A673 (cell line): ENCODE measurements around the gene ATP1A1. TPM values are rescaled to one million over a fixed set of nuclear protein-coding genes. Genes with fewer than 3 reads are reported as not detected.

Source experiments
- BruUV-seq: library from RNA; stranded (reverse); fragments of 400-500 nt; replicated peaks from 2 replicates; lab custom pipeline; 2021; lab: Mats Ljungman, UMichigan
- CTCF ChIA-PET: fragments of 300-600 bp; sonication (Branson Sonifier 250); formaldehyde crosslinking; loops from one replicate; lab custom pipeline; 2022; ENCODE audit warnings: antibody characterized with exemption; lab: Charles Lee
- POLR2A ChIA-PET: fragments of 300-600 bp; sonication (Branson Sonifier 250); formaldehyde crosslinking; loops from one replicate; lab custom pipeline; 2022; ENCODE audit warnings: antibody characterized with exemption; ENCODE audit not compliant: low non-redundant PET; lab: Charles Lee
- DNase-seq: peaks from one replicate; pipeline ENCODE4 v3.0.0-alpha.2; 2015; ENCODE audit warnings: low spot score
- H3K27ac ChIP-seq: fragments of 200-600 bp; sonication (generic); 2 replicates; pipeline ENCODE4 v1.5.1; 2016; ENCODE audit warnings: mixed run types, low read depth, mild to moderate bottlenecking, mixed read lengths, antibody characterized with exemption, low read length; ENCODE audit not compliant: poor library complexity, severe bottlenecking
- H3K27me3 ChIP-seq: fragments of 200-600 bp; sonication (generic); replicated peaks from 2 replicates; pipeline ENCODE4 v1.6.1; 2017; ENCODE audit warnings: mixed run types, low read depth, mild to moderate bottlenecking, mixed read lengths, antibody characterized with exemption, low read length; ENCODE audit not compliant: insufficient read depth, poor library complexity
- H3K36me3 ChIP-seq: fragments of 200-600 bp; sonication (generic); 2 replicates; pipeline ENCODE4 v1.6.1; 2016; ENCODE audit warnings: mixed run types, mild to moderate bottlenecking, mixed read lengths, antibody characterized with exemption, low read length; ENCODE audit not compliant: insufficient read depth, poor library complexity, severe bottlenecking
- H3K4me1 ChIP-seq: fragments of 200-600 bp; sonication (generic); 2 replicates; pipeline ENCODE4 v1.6.1; 2017; ENCODE audit warnings: mixed run types, mild to moderate bottlenecking, mixed read lengths, antibody characterized with exemption, low read length; ENCODE audit not compliant: insufficient read depth, poor library complexity, severe bottlenecking
- H3K4me3 ChIP-seq: fragments of 200-600 bp; sonication (generic); 2 replicates; pipeline ENCODE4 v1.5.1; 2016; ENCODE audit warnings: low read depth, mixed run types, mild to moderate bottlenecking, mixed read lengths, low read length; ENCODE audit not compliant: poor library complexity, severe bottlenecking
- H3K9me3 ChIP-seq: fragments of 200-600 bp; sonication (generic); 2 replicates; pipeline ENCODE4 v1.6.1; 2016; ENCODE audit warnings: mixed run types, low read depth, mild to moderate bottlenecking, mixed read lengths, antibody characterized with exemption, low read length; ENCODE audit not compliant: poor library complexity, severe bottlenecking
- EZH2 ChIP-seq: fragments of 200-600 bp; sonication (generic); IDR thresholded peaks from 2 replicates; pipeline ENCODE4 v1.6.1; 2017; ENCODE audit warnings: borderline replicate concordance, low read depth, mild to moderate bottlenecking, mixed read lengths, antibody characterized with exemption, low read length; ENCODE audit not compliant: poor library complexity, severe bottlenecking
- intact Hi-C: fragments of 100-400 bp; cut with micrococcal nuclease; formaldehyde crosslinking; loops from one replicate; pipeline ENCODE4 v1.10.0; 2022; ENCODE audit not compliant: unreplicated experiment
- total RNA-seq: library from RNA; stranded (reverse); gene quantifications from 2 replicates; pipeline ENCODE4 v1.2.3, GENCODE V29; 2021
- TF ChIP-seq, protein P1 (sequence below): fragments of 300-800, 200-600 bp; sonication (generic); conservative IDR thresholded peaks from 2 replicates; pipeline ENCODE4 v1.5.1; 2017; ENCODE audit warnings: low read depth, mild to moderate bottlenecking, antibody characterized with exemption, low read length, moderate library complexity, mixed read lengths

Gene ATP1A1
- total RNA-seq, 1 experiment from 2014 or later: 1,420 TPM

DNA sequence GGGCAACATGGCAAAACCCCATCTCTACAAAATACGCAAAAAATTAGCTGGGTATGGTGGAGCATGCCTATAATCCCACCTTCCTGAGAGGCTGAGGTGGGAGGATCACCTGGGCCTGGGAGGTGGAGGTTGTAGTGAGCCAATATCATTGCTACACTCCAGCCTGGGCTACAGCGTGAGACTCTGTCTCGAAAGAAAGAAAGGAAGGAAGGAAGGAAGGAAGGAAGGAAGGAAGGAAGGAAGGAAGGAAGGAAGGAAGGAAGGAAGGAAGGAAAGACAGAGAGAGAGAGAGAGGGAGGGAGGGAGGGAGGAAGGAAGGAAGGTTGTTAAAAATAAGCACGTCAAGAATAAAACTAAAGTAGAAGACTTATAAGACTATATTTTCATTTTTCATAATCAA is 17.0 kb upstream of the ATP1A1 start:
- intact Hi-C loops: loop anchor here (1.0 to 2.0 kb wide), 3 partner anchors 129 to 276 kb away; no protein-coding TSS in a partner anchor
- Histone ChIP-seq H3K4me3 (no peak overlapping the region), H3K4me1 (peaks cover 75% of the 10 kb centered on the region), H3K27ac (peak overlapping the region; percentile 100), H3K27me3 (no peaks in the 10 kb centered on the region), H3K36me3 (no peaks in the 10 kb centered on the region), H3K9me3 (no peaks in the 10 kb centered on the region)
- POLR2A ChIA-PET: interaction anchor here (0.6 to 0.7 kb wide), 2 partner anchors 19 to 22 kb away, joined by 3 to 21 read pairs; no protein-coding TSS in a partner anchor
- TF ChIP-seq EZH2: no peak
- TF ChIP-seq, protein P1, sequence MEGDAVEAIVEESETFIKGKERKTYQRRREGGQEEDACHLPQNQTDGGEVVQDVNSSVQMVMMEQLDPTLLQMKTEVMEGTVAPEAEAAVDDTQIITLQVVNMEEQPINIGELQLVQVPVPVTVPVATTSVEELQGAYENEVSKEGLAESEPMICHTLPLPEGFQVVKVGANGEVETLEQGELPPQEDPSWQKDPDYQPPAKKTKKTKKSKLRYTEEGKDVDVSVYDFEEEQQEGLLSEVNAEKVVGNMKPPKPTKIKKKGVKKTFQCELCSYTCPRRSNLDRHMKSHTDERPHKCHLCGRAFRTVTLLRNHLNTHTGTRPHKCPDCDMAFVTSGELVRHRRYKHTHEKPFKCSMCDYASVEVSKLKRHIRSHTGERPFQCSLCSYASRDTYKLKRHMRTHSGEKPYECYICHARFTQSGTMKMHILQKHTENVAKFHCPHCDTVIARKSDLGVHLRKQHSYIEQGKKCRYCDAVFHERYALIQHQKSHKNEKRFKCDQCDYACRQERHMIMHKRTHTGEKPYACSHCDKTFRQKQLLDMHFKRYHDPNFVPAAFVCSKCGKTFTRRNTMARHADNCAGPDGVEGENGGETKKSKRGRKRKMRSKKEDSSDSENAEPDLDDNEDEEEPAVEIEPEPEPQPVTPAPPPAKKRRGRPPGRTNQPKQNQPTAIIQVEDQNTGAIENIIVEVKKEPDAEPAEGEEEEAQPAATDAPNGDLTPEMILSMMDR: no peak
- BruUV-seq: no TSS peak
- peak; percentile 89 for DNase-seq
- CTCF ChIA-PET: interaction anchor here (0.8 to 2.3 kb wide), 2 partner anchors 136 to 217 kb away, joined by 4 to 9 read pairs; no protein-coding TSS in a partner anchor

DNA sequence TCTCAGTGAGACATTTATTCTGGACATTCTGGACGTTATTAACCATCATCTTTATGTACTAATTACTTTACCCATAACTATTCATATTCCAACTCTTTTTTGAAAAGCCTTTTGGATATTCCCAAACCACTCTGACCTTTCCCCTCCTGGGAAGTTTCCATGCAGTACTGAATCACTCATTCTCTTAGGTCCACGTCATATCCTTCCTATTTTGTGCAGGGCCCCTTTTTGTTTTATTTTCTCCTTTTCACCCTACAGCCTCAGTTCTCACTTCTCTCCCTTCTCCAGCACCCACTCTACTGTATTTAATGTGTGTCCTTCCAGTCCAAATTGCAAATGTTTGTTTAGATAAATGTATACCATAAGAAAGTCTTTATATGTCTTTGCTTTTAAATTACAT is 16.4 kb upstream of the ATP1A1 start:
- DNase-seq: peak; percentile 90
- peak overlapping the region; percentile 100 for H3K27ac ChIP-seq
- CTCF ChIA-PET: interaction anchor here (0.5 to 2.3 kb wide), 2 partner anchors 218 to 276 kb away, joined by 3 to 9 read pairs; no protein-coding TSS in a partner anchor
- intact Hi-C loops: loop anchor here (1.0 to 2.0 kb wide), 3 partner anchors 129 to 276 kb away; no protein-coding TSS in a partner anchor
- POLR2A ChIA-PET: interaction anchor here (0.7 kb wide), 1 partner anchor 18 kb away, joined by 3 read pairs; no protein-coding TSS in a partner anchor
- no peak overlapping the region for H3K4me3 ChIP-seq
- BruUV-seq: no TSS peak
- no peaks in the 10 kb centered on the region for H3K9me3 ChIP-seq
- H3K27me3 ChIP-seq: no peaks in the 10 kb centered on the region
- no peaks in the 10 kb centered on the region for H3K36me3 ChIP-seq
- no peak for TF ChIP-seq EZH2
- TF ChIP-seq, protein P1: no peak
- peaks cover 79% of the 10 kb centered on the region for H3K4me1 ChIP-seq

DNA sequence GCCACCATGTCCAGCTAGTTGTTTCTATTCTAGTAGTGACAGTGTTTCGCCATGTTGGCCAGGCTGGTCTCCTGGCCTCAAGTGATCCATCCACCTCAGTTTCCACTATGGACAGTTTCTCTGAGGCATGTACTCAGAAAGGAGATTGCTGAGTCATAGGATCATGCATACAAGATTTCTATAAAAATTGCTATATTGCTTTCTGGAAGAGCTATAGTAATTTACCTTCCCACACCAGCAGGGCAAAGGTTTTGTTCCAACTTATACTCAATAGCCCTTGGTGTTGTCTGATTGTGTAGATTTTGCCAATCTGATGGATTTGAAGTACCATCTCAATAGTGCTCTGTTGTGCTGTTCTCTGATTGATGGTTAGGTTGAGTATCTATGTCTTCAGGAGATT is 15.6 kb upstream of the ATP1A1 start:
- Histone ChIP-seq H3K9me3 (no peaks in the 10 kb centered on the region), H3K27ac (peak overlapping the region; percentile 100), H3K36me3 (no peaks in the 10 kb centered on the region), H3K4me3 (no peak overlapping the region), H3K4me1 (peaks cover 87% of the 10 kb centered on the region), H3K27me3 (no peaks in the 10 kb centered on the region)
- intact Hi-C loops: loop anchor here (2.0 kb wide), 1 partner anchor 205 kb away; no protein-coding TSS in a partner anchor
- ChIA-PET POLR2A (no interaction called here), CTCF (no interaction called here)
- no peak for TF ChIP-seq EZH2
- TF ChIP-seq, protein P1: no peak
- DNase-seq: peak; percentile 44
- no TSS peak for BruUV-seq
